GM12873 (cell line): ENCODE results near the gene CYSRT1.

Source experiments
- TF ChIP-seq, protein P1 (sequence below): IDR thresholded peaks from 2 replicates; pipeline ENCODE4 v1.5.1; 2012; ENCODE audit warnings: low read depth, mild to moderate bottlenecking, moderate library complexity, low read length, control low read depth; ENCODE audit not compliant: insufficient read depth; ENCODE audit errors: missing control alignments

Gene CYSRT1

DNA sequence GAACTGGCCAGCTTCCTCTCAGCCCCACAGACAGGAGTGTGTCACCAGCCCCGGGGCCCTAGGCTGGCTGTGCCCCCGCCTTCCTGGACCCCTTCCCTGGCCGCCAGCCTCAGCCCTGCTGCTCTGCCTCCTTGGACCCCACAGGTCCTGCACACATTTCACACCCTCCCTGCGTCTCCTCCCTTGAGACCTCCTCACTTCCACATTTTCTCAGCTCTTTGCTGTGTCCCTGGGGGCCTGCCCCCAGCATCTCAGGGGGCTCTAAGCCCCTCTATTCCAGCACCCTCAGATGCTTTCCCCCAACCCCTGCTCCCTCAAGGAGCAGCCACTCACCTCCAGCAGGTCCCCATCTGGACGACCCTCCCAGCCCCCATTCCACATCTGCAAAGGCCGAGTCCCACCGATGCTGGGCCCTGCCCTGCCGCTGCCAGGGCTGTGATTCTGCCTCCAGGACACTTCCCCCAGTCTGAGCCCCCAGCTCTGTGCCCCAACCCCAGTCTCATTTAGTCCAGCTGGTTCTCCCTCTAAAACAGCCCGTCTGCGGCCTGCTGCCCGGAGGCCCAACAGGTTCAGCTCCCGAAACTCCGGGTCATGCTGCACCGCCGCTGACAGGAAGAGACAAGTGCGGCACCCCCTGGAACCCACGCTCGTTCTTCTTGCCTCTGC, 9.9 kb downstream of the CYSRT1 start:
- TF ChIP-seq, protein P1, sequence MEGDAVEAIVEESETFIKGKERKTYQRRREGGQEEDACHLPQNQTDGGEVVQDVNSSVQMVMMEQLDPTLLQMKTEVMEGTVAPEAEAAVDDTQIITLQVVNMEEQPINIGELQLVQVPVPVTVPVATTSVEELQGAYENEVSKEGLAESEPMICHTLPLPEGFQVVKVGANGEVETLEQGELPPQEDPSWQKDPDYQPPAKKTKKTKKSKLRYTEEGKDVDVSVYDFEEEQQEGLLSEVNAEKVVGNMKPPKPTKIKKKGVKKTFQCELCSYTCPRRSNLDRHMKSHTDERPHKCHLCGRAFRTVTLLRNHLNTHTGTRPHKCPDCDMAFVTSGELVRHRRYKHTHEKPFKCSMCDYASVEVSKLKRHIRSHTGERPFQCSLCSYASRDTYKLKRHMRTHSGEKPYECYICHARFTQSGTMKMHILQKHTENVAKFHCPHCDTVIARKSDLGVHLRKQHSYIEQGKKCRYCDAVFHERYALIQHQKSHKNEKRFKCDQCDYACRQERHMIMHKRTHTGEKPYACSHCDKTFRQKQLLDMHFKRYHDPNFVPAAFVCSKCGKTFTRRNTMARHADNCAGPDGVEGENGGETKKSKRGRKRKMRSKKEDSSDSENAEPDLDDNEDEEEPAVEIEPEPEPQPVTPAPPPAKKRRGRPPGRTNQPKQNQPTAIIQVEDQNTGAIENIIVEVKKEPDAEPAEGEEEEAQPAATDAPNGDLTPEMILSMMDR, result no peak

DNA sequence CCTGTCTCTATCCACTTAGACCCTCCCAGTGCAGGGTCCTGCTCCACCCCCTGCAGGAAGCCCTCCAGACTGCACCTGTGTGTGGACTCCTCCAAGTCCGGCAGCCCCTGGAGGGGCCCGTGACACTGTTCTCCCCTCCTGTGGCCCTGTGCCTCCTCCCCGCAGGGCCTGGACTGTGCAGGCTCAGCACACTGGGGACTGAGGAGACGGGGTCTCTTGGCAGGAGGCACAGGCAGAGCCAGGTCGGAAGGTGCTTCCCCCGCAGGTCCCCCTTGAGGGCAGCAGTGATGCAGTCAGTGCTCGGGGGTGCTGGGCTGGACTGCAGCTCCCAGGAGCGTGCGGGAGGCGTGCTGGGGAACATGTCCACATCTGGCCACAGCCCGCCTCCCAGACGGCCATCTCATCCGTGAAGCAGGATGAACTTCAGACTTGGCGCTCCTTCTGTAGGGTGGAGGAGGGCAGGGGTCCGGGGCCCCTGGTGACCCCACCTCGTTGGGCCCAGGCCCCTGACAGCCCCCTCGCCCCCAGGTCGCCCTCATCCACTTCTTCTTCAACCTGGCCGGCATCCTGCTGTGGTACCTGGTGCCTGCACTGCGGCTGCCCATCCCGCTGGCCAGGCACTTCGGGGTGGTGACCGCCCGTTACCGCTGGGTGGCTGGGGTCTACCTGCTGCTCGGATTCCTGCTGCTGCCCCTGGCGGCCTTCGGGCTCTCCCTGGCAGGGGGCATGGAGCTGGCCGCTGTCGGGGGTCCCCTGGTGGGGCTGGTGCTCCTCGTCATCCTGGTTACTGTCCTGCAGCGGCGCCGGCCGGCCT, 10.7 kb downstream of the CYSRT1 start:
- TF ChIP-seq, protein P1, result no peak

DNA sequence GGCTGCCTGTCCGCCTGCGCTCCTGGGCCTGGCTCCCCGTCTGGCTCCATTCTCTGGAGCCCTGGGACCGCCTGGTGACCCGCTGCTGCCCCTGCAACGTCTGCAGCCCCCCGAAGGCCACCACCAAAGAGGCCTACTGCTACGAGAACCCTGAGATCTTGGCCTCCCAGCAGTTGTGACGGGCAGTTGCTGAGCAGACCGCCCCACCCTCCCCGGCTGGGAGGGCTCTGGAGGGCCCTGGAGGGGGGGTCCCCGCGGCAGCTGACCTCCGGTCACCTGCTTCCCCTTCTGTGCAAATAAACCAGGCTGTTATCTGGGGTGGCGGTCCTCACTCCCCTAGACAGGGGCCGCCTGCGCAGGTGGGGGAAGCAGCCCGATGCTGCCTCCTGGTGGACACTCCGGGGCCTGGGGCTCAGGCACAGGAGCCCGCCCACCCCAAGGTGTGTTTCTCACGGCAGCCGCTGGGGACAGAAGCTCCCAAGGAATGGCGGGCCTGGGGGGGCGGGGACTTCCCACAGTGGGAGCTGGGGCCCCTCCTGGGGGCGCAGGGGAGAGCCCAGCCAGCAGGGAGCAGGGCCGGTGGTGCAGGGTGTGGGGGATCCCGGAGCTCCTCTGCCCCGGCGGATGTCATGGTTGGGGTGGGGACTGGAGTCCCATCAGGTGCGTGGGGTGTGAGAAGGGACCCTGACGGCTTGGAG, 11.4 kb downstream of the CYSRT1 start:
- TF ChIP-seq, protein P1, result peak; percentile 94

DNA sequence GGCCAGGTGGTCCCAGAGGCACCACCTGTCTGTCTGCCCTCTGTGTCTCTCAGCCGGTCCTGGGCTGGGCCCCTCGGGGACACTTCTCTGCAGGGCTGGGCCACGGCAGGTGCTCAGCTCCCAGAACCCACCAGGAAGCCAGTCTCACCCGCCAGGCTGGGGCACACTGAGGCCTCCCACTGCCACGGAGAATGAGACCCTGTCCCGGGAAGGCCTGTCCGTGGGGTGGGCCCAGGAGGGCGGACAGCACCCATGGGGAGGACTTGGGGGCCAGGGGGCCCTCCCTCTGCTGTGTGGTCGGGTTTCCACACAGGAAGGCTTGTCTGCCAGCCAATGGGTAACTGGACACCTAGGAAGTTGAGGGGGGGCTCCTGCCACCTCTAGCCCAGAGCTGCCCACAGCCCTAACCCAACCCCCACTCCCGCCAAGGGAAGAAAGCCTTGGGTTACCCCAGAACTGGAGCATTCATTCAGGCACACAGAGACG, 12.0 kb downstream of the CYSRT1 start:
- TF ChIP-seq, protein P1, result no peak

DNA sequence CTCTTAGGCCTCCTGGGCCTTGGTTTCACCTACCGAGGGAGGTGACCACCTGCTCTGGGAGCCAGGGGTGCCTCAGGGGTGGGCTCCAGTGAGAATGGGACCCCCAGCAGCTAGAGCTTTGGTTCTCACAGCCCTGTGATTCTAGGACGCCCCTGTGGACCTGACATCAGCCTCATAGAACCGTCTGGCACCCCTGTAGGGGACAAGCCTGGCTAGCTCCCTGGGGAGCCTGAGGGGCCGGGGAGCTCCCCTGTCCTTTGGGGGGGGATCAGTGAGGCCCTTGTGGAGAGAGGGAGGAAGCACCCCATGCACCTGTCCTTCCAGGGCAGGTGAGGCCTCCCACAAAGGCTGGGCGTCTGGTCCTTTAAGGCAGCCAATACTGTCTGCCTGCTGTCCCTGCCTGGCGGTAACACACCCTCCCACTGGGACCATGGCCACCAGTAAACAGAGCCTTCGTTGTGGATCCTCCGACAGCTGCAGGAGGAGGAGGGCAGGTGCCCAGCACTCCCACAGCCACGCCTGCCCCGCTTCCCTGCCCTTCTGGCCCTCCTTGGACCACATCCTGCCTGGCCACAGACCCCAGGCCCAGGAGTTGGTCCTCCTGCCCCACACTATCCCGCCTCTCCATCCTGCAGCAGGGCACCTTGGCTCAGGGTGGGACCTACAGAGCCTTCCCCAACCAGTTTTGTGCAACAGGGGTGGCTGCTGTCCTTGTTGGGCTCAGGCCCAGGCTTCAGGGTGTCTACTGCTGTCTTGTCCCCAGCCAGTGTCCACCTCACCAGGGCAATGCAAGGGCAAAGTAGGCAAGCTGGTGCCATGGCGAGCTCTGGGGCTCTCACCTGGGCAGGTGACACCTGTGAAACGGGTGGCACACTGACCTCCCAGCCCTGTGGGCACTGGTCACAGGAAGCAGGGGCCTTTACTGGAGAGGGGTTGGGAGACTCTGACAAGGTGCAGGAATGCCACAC, 13.1 kb downstream of the CYSRT1 start:
- TF ChIP-seq, protein P1, result no peak

DNA sequence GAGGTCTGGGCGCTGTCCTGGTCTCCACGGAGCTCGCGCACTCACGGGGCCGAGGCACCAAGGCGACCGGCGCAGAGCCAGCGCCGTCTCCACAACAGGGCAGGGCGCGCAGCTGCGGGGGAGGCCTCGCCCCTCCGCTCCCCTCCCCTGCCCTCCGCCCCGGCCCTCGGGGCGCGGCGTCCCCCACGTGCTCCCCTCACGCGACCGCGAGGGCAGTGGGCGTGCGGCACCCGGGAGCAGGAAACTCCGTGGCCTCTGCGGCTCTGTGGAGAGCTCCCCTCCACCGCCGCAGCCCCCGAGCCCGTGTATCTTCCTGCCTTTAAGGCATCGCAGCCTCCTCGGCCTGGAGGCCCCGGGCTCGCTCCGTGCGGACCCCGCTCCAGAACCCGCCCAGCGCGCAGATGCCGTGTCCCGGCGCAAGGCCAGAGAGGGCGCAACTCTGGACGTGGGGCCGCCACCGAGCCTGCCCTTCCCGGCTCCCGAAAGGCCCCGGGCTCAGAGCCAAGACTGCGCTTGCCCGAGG, 15.4 kb downstream of the CYSRT1 start:
- TF ChIP-seq, protein P1, result no peak
